Peyer's patch (tissue), 4 donors: ENCODE measurements around the gene RGPD4.

Experiments
- POLR2A ChIP-seq, 2 donors: fragments of 450-650 bp; IDR thresholded peaks; one replicate each; pipeline ENCODE4 v1.5.1; 2017; ENCODE audit warnings: antibody characterized with exemption in 2 of 2, mild to moderate bottlenecking in 2 of 2, moderate library complexity in 2 of 2
- TF ChIP-seq, protein P1 (sequence below), 6 experiments: fragments of 450-650 bp in 4 of 6; fragments of 200-600 bp in 2 of 6; sonication (generic) in 1 of 6; IDR thresholded peaks; one replicate each; pipeline ENCODE4 v1.5.1; 2017 to 2019; ENCODE audit warnings: antibody characterized with exemption in 6 of 6, mild to moderate bottlenecking in 3 of 6, moderate library complexity in 1 of 6

DNA sequence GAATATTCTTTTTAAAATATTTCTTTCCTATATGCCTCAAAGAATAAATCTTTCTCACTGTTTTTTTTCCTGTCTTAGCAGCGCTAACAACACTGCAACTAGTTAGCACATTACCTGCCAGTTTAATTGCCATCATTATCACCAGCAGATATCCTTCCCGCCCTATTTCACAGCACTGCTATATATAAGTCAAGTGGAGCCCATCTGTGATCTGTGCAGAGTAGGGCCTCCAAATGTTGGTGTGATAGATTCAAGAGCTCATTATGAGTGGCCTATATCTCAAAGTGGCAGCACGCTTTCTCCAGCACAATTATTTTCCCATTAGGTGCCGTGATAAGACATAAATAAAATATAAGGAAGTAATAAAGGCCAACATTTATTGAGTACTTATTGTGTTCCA is 19.8 kb upstream of the RGPD4 start:
- TF ChIP-seq, protein P1, sequence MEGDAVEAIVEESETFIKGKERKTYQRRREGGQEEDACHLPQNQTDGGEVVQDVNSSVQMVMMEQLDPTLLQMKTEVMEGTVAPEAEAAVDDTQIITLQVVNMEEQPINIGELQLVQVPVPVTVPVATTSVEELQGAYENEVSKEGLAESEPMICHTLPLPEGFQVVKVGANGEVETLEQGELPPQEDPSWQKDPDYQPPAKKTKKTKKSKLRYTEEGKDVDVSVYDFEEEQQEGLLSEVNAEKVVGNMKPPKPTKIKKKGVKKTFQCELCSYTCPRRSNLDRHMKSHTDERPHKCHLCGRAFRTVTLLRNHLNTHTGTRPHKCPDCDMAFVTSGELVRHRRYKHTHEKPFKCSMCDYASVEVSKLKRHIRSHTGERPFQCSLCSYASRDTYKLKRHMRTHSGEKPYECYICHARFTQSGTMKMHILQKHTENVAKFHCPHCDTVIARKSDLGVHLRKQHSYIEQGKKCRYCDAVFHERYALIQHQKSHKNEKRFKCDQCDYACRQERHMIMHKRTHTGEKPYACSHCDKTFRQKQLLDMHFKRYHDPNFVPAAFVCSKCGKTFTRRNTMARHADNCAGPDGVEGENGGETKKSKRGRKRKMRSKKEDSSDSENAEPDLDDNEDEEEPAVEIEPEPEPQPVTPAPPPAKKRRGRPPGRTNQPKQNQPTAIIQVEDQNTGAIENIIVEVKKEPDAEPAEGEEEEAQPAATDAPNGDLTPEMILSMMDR (IDR thresholded peaks at IDR 0.05): no peak
- no peak for TF ChIP-seq POLR2A (IDR thresholded peaks at IDR 0.05)
